Neural cell (in vitro differentiated cells): ENCODE measurements around the gene TEX38.
"Not testable (repeated sequence)": the region's sequence is repeated elsewhere in the genome, so short reads cannot be mapped to it uniquely, and the experiment has no call there.

ENCODE experiments used
- CTCF ChIP-seq: fragments of 450-650 bp; IDR thresholded peaks from 2 replicates; pipeline ENCODE4 v1.5.1; 2014; ENCODE audit warnings: antibody characterized with exemption, mild to moderate bottlenecking, moderate library complexity; ENCODE audit not compliant: poor library complexity, severe bottlenecking
- EP300 ChIP-seq: fragments of 450-650 bp; conservative IDR thresholded peaks from 2 replicates; pipeline ENCODE4 v1.6.1; 2014; ENCODE audit warnings: antibody characterized with exemption, mild to moderate bottlenecking, moderate library complexity; ENCODE audit not compliant: poor library complexity, severe bottlenecking
- EZH2 ChIP-seq: fragments of 200-600, 300-800 bp; shearing (Covaris generic), sonication (generic); IDR thresholded peaks from 2 replicates; pipeline ENCODE4 v1.6.1; 2014; ENCODE audit warnings: antibody characterized with exemption, low read length, borderline replicate concordance, mild to moderate bottlenecking; ENCODE audit not compliant: insufficient read depth, poor library complexity, severe bottlenecking
- POLR2AphosphoS5 ChIP-seq: IDR thresholded peaks from 2 replicates; pipeline ENCODE4 v1.6.1; 2012
- RAD21 ChIP-seq: fragments of 450-650 bp; conservative IDR thresholded peaks from 2 replicates; pipeline ENCODE4 v1.6.1; 2014; ENCODE audit warnings: antibody characterized with exemption, mild to moderate bottlenecking, moderate library complexity
- REST ChIP-seq: IDR thresholded peaks from 2 replicates; pipeline ENCODE4 v1.6.1; 2012; ENCODE audit warnings: borderline replicate concordance
- TAF1 ChIP-seq: IDR thresholded peaks from 2 replicates; pipeline ENCODE4 v1.6.1; 2012; ENCODE audit warnings: low read depth

- not testable (repeated sequence) for TF ChIP-seq CTCF, RAD21, EZH2, EP300, TAF1, POLR2AphosphoS5, REST
These were observed 20.5 kb upstream of the TEX38 start for GRCh38 chr1:46651152-46651551.
